D341Med (cell line): ENCODE measurements around the gene SOCS7.
A peak's percentile ranks its signal among the peaks of the same experiment; 100 is the strongest.

Experiments used
- DNase-seq: peaks from one replicate; pipeline ENCODE4 v3.0.0; 2012; ENCODE audit warnings: low spot score

Gene SOCS7

GRCh38 chr17:38351412-38352222, at the start of gene SOCS7:
SOCS7 (plus strand) TSS chr17:38351844; CDS start chr17:38352053, 209 bp downstream.
- DNase-seq: peak; percentile 100

- DNase-seq: no peak
These were observed 36.1 kb upstream of the SOCS7 start for GRCh38 chr17:38315497-38315896.

GRCh38 chr17:38317081-38317480, 34.6 kb upstream of the SOCS7 start:
- no peak for DNase-seq

- DNase-seq: no peak
These were observed 31.2 kb upstream of the SOCS7 start for GRCh38 chr17:38320482-38320881.

GRCh38 chr17:38322156-38322779, 29.4 kb upstream of the SOCS7 start:
- DNase-seq: peak; percentile 90

- no peak for DNase-seq
These were observed 28.7 kb upstream of the SOCS7 start for GRCh38 chr17:38322897-38323296.

- DNase-seq: no peak
These were observed 27.4 kb upstream of the SOCS7 start for GRCh38 chr17:38324141-38324697.

GRCh38 chr17:38324772-38325171, 26.9 kb upstream of the SOCS7 start:
- no peak for DNase-seq

GRCh38 chr17:38325221-38325851, 26.3 kb upstream of the SOCS7 start:
- DNase-seq: no peak

- no peak for DNase-seq
These were observed 24.4 kb upstream of the SOCS7 start for GRCh38 chr17:38326996-38327792.

- DNase-seq: no peak
These were observed 23.7 kb upstream of the SOCS7 start for GRCh38 chr17:38327936-38328335.

GRCh38 chr17:38328620-38329019, 23.0 kb upstream of the SOCS7 start:
- DNase-seq: no peak

GRCh38 chr17:38329284-38329683, 22.4 kb upstream of the SOCS7 start:
- DNase-seq: no peak

GRCh38 chr17:38329808-38330730, 21.6 kb upstream of the SOCS7 start:
- DNase-seq: no peak

GRCh38 chr17:38330941-38331411, 20.7 kb upstream of the SOCS7 start:
- DNase-seq: no peak

- DNase-seq: no peak
These were observed 18.9 kb upstream of the SOCS7 start for GRCh38 chr17:38332735-38333134.

- peak; percentile 91 for DNase-seq
These were observed 17.9 kb upstream of the SOCS7 start for GRCh38 chr17:38333635-38334295.

- DNase-seq: no peak
These were observed 16.9 kb upstream of the SOCS7 start for GRCh38 chr17:38334480-38335364.

- DNase-seq: no peak
These were observed 14.8 kb upstream of the SOCS7 start for GRCh38 chr17:38336838-38337237.
